Effector CD8-positive, alpha-beta T cell (primary cell): ENCODE results near the gene TPO.
"Not testable (repeated sequence)": the region's sequence is repeated elsewhere in the genome, so short reads cannot be mapped to it uniquely, and the experiment has no call there.

ENCODE experiments used
- DNase-seq: peaks from one replicate; lab custom pipeline; 2025; lab: John Stamatoyannopoulos, UW

The TPO gene

DNA sequence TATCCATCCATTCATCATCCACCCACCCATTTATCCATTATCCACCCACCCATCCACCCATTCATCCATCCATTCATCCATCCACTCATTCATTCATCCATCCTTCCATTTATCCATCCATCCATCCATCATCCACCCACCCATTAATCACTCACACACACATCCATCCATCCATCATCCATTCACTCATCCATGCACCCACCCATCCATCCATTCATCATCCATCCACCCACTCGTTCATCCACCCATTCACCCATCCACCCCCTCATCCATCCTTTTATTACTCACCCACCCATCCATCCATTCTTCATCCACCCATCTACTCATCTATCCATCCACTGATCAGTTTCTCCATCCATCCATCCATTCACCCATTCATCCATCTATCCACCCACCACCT lies 8.1 kb upstream of the TPO start:
- no peak for DNase-seq

DNA sequence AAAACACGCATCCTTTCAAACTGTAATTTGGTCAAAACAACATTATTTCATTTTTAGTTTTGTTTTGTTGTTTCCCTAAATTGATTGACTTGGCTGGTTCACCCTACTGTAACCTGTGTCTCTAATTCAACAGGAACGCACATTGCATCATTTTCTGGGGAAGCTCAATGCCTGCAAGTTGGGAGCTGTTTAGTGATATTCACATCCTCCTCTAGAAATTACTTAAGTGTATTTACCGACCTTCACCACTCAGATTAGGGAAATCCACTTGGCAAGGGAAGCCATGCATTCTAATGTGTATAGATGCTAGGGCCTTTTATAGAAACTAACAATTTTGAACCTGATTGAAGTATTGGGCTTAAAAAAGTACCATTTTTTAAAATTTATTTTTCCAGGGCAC lies 7.3 kb upstream of the TPO start:
- no peak for DNase-seq

DNA sequence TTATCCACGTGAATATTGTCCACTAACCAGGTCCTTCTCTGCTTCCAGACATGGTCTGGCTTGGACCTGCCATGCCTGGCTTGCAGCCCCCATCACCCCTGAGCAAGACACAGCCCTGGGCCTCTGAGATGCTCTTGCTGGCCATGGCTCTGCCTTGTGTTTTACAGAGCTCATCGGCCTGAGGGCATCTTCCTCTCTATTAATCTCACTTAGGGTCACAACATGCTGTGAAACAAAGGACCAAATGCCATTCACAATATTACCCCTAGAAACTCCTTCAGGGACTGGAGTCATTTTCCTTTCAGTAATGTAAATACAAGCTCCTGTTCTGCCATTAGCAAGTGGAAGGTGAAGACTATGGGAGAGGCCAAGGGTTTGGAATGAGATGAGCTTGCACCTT lies 6.8 kb upstream of the TPO start:
- no peak for DNase-seq

DNA sequence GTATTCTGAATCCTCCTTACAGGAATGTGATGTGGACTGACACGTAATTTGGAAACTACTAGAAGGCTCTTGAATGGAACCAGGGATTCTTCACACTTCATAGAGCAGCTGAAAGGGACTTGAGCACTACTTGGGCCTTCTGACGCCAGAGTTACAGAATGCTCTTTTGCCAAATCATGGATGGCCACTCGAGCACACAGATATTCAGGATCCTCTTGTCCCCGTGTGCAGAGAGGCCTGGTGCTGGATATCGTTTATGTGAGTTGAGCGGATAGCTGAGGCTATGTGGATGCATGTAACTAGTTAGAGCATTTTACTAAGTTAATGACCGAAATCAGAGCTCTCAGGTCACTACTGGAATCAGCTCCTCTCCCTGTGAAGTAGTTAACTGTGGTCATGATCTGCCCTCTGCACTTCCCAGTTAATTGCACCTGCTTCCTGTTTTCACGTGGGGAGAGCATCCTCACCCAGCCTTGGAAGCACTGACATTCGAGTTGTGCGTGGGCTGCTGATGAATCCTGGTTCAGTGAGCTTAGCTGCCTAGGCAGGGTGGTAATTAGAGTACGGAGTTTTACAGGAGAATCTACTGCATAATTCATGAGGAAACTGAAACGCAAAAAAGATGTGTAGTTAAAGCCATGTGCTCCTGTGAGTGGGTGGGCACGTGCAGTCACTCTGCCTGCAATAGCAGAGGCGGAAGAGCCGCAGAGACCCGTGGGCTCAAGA lies 5.2 kb upstream of the TPO start:
- DNase-seq = no peak

DNA sequence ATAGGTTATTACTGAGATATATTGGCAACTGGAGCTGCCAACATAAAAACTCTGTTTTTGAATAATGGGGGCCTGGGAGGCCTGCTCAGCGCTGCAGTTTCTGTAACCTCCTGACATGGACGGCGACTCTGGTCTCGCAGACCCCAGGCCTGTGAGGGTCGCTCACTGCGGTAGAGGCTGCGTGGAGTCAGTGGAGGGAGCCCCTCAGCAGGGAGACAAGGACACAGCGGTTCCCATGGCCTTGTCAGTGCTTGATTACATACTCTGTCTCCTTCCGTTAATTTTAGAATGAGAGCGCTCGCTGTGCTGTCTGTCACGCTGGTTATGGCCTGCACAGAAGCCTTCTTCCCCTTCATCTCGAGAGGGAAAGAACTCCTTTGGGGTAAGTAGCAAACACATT lies 858 bp downstream of the TPO start:
- no peak for DNase-seq

DNA sequence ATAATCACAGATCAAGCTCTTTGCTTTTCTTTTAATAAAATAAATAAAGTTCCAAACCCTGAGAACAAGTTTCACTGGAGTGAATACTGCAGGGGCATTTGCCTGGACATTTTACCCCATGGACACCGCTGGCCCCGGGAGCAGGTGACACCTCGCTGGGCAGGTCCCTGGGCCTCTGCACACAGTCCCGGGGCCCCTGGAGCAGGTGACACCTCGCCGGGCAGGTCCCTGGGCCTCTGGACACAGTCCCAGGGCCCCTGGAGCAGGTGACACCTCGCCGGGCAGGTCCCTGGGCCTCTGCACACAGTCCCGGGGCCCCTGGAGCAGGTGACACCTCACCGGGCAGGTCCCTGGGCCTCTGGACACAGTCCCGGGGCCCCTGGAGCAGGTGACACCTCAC lies 1.6 kb downstream of the TPO start:
- DNase-seq = not testable (repeated sequence)

DNA sequence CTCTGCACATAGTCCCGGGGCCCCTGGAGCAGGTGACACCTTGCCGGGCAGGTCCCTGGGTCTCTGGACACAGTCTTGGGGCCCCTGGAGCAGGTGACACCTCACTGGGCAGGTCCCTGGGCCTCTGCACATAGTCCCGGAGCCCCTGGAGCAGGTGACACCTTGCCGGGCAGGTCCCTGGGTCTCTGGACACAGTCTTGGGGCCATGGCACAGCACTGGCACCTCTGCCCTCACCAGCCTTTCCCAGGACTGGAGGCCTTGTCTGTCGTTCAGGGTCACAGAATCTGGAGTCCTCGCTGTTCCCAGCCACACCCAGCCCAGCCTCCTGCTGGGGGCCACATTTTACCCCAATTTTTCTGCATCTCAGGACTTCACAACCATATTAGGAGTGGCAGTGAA lies 2.2 kb downstream of the TPO start:
- no peak for DNase-seq

DNA sequence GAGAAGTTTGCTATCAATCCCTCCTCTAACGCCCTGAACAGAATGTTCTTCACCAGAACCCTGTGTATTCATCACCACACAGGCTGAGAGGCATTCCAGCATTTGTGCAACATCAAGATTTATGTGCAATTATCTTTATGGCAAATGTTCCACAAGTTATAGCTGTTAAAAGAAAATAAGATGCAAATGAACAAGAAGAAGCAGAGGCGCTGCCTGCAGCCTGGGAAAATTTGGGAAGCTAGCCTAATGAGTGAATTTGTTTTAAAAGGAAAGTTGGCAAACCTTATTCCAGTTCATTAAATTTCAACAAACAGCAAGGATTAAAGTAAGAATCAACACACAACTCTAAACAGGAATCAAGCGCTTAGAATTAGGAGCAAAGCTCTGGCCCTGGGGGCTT lies 5.3 kb downstream of the TPO start:
- no peak for DNase-seq

DNA sequence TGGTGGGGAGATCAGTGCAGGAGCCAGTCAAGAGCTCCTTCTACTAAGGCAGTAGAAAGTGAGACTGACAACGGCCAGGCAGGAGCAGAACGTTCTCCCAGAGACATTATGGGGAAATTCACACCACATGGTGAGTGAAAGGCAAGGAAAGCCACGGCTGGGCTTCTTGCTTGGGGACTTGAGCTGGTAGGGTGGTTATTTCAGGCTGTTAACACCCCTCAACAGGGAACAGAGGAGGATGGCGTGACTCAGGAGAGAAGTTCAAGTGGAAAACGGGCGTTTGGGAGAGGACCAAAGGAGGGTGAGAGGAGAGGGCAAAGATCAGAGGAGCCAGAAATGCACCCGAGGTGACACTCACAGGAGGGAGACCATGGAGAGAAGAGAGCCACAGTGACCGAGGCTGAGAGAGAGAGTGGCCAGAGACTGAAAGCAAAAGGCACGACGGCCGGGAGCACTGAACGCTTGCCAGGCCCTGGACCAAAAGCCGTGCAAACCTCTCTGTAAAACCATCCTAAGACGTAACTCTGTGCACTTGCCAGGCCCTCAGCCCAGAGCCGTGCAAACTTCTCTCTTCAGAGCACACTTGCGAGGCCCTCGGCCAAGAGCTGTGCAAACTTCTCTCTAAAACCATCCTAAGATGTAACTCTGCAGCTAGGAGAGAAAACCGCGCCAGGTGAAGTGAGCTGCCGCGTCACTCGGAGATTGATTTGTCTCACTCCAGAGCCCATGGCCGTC lies 7.7 kb downstream of the TPO start:
- no peak for DNase-seq

DNA sequence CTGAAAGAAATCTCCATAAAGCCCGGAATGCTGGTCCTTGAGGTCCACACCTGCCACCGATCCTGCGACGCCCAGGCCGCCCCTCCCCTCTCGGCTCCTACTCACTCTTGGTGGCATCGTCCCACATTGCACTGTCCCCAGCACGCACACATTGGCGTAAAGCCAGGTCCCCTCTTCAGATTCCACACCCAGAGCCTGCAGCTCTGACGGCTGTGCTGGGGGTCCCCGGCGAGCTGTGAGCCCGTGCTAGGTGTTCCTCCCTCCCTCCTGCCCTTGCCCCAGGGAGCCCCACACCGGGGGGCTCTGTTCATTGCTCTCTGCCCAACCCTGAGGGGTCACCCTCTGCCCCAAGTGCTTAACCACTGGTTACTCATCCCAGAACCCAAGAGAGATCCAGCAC lies 8.5 kb downstream of the TPO start:
- DNase-seq = no peak

DNA sequence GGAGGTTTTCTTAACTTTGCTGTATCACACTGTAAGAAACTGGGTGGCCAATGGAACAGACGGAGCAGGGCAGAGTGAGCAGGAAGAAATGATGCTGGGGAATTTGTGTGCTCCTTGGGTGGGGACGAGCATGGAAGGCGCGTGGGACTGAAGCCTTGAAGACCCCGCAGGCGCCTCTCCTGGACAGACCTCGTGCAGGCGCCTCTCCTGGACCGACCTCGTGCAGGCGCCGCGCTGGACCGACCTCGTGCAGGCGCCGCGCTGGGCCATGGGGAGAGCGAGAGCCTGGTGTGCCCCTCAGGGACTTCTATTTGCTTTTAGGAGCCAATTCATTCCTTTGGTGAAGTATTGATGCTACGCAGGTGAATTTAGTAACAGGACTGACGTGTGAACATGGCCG lies 8.9 kb downstream of the TPO start:
- DNase-seq = no peak

DNA sequence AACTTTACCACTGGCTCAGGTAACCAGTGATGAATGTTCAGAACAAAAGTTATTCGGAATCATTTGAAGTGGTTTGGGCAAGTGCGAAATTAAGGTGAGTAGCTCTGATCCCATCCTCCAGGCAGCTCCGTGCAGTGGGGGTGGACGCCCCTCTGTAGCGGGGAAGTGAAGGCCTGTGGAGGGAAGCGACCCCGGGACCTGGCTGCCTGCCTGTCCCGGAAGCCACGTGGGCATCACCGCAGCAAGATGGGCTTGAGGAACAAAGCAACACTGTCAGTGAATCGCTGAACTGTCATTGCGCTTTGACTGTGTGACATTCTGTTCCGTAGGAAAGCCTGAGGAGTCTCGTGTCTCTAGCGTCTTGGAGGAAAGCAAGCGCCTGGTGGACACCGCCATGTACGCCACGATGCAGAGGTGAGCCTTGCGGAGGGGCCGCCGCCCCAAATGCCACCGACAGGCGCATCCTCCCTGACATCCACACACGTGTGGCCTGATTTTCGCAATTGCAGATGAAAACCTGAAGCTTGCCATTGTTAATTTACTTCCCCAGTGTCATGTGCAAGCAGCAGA lies 9.5 kb downstream of the TPO start:
- no peak for DNase-seq

DNA sequence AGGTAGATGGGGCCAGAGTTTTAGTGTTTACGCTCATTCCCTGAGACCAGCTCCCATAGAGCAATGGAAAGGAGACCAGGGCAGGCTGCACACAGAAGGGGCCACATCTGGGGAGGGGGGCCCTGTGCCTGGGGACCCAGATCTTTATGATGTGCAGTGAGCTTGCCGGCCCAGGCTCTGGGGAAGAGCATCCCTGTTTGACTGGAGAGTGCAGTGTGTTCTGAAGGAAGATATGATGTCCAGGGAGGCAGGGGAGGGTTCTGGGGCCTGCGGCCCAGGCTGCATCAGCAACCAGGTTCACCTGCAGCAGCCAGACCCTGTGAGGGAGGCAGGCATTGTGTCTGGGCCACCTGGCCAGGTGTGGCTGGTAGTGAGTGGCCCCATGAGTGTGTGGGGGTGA lies 13.8 kb downstream of the TPO start:
- no peak for DNase-seq

DNA sequence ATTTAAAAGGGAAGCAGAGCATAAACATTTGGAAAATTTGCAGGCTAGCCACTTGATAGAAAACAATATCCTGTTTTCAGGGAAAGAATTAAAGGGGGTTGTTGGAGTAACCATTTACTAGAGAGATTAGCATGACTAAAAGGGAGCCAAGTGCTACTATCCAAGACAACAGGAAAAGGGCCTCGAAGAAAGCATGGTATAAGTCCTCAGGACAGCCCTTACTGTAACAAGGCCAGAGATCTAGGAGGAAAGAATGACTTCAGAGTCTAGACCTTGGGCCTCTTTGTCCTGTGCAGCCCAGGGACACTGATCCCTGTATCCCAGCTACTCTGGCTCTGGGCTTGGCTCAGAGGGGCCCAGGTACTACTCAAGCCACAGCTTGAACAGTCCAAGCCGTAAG lies 16.6 kb downstream of the TPO start:
- DNase-seq = no peak

DNA sequence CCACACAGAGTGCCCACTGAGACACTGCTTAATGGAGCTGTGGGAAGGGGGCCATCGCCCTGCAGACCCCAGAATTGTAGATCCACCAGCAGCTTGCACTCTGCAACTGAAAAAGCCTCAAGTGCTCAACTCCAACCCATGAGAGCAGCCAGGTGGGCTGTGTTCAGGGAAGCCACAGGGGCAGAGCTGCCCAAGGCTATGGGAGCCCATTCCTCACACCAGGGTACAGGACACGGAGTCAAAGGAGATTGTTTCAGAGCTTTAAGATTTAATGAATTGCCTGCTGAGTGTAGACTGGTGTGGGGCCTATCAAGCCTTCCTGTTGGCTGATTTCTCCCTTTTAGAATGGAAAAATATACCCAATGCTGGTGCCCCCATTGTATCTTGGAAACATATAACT lies 17.2 kb downstream of the TPO start:
- no peak for DNase-seq

DNA sequence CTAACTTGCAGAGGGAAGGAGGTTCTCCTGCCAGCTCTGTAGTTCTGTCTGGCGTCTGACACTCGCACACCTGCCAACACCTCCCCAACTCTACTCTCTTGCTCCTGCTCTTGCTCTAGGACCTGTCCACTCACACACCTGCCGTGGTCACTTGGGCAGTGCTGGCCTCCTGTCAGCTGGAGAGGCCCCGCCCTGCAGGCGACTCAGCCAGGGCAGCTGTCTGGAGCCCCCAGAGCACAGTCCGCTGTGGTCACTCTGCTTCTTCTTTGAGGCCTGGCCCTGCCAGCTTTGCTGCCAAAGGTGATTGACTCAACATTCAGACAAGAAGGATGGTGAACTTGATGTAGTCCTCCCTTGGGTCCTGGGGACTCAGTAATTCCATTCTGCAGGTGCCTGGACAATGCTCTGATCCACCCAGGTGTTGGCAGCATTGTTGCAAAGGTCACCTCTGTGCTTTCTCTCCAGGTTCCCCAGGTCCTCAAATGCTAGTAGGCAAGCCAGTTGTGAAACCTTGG lies 18.7 kb downstream of the TPO start:
- DNase-seq = no peak

DNA sequence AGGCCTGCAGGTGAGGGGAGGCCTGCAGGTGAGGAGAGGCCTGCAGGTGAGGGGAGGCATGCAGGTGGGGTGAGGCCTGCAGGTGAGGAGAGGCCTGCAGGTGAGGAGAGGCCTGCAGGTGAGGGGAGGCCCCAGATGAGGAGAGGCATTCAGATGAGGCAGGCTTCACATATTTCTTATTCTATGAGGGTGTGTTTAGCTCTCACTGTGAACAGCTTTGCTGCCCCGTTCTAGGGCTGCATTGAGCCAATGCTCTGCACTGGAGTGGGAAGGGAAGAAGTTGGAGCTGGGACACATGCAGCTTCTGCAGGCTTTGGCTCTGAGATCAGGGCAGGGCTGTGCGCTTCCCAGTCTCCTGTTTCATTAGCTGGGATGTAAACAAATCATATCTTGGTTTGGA lies 19.5 kb downstream of the TPO start:
- DNase-seq = no peak

DNA sequence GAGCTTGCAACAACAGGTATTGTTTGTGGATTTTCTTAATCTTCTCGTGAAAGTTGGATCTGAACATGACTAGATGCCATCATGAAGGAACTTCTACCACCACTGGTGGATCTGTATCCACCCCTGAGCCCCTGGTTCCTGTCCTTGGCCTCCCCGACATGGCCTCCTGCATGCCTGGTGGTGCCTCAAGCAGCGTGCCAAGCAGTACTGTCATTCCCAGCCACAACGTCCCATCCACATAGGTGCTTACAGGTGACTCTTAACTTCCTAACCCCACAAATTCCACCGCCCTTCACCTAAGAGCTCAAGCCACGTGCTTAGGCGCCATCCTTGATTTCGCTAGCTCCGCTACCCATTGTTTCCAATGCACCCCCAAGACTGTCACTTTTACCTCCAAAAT lies 23.1 kb downstream of the TPO start:
- DNase-seq = no peak

DNA sequence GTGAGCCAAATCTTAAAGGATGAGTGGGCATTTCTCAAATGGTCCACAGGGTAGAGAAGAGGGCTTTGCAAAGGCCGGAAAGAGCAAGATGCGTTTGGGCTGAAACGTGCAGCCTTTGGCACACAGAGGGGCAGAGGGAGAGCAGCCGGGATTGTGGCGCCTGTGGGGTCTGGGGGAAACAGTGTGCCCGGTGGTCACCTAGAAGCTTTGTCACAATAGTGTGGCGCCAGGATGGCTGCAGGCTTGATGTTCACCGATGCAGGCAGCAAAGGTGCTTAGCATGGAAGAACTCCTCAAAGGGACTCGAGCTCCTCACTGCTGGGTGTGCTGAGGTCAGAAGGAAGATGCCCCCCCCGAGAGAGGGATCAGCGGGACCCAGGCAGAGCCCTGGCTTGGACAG lies 23.8 kb downstream of the TPO start:
- no peak for DNase-seq

DNA sequence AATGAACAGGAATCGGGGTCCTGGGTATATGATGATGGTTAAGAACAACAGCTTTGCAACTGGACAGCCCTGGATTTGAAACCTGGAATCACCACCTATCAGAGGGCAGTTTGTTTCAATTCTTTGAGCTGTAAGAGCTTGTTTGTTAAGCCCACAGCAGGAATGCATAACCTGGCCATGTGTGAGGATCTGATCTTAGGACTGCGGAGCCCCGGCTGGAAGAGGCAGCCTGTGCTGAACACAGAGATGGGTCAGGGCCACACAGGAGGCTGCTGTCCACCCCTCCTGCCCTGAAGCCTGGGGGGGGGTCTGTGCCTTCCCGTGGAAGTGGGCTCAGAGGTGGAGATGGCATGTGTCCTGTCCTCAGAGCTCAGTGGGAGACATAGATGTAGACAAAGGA lies 24.3 kb downstream of the TPO start:
- DNase-seq = no peak

DNA sequence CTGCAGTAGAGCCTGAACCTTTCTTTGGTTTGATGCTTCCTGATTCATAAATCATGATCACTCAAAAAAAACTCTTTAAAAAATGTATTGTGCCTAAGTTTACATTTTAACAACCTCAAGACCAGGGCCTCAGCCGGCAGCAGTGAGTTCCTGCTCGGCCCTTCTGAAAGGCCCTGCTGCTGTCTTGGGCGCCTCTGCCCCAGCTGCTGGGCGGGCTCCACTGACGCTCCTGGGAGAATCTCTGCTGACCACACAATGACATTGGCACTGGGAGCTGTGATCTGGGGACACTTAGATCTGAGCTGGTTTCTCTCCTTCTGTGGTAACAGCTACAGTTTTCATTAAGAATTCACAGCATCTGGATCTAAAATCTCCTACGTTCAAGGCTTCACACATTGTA lies 25.7 kb downstream of the TPO start:
- no peak for DNase-seq

DNA sequence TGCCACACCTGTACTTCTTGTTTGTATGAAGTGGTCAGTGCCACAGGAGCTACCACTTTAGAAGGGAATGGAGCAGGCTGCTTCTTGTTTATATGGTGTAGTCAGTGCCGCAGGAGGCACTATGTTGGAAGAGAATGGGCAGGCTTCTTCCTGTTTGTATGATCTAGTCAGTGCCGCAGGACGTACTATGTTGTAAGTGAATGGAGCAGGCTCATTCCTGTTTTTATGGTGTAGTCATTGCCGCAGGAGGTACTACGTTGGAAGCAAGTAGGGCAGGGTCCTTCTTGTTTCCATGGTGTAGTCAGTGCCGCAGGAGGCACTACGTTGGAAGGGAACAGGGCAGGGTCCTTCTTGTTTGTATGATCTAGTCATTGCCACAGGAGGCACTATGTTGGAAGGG lies 27.3 kb downstream of the TPO start:
- DNase-seq = no peak

DNA sequence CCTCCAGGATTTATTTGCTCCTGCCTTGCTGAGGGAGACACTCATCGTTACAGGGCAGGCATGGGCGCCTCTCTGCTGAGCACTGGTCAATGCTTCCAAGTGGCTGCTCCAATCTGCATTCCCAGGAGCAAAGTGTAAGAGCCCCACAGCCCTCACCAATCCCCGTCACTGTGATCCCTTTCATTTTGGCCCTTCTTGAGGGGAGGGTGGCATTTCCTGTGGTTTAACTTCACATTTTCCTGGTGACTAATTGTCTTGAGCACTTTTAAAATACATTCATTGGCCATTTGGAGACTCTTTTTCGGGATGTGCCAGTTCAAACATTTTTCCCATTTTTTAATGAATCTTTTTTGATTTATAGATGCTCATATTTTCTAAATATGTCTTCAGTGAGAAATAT lies 33.0 kb downstream of the TPO start:
- DNase-seq = no peak
